HEK293 (cell line): ENCODE measurements around the gene PLSCR5.

Source experiments
- ZNF114 ChIP-seq: fragments of 450-650 bp; formaldehyde crosslinking; IDR thresholded peaks from 2 replicates; pipeline ENCODE4 v1.5.0; 2017; ENCODE audit warnings: missing biosample characterization, missing genetic modification characterization
- ZNF133 ChIP-seq: fragments of 450-650 bp; formaldehyde crosslinking; IDR thresholded peaks from 2 replicates; pipeline ENCODE4 v1.5.1; 2016; ENCODE audit warnings: missing biosample characterization, missing genetic modification characterization
- TF ChIP-seq, protein P1 (sequence below): fragments of 450-650 bp; formaldehyde crosslinking; IDR thresholded peaks from 2 replicates; pipeline ENCODE4 v1.5.1; 2016; ENCODE audit warnings: missing biosample characterization, missing genetic modification characterization

DNA sequence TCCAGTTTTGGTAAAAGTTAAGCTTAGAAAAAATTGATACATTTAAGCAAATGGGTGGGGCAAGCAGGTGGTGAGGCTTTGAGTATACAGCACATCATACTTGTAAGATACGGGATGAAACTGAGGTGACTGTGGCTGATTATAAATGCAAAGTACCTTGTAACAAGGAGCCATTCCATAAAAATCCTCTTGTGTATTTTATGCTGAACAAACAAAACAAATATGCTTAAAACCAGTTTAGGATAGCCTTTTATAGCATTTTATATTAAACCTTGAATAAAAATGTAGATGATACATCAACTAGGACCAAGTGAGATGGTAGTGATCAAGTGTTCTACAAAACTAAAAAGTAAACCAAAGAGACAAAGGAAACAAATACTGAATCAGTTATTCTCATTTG lies 64.2 kb downstream of the PLSCR5 start:
- TF ChIP-seq ZNF133 (tag by site-specific recombination): no peak
- TF ChIP-seq, protein P1, sequence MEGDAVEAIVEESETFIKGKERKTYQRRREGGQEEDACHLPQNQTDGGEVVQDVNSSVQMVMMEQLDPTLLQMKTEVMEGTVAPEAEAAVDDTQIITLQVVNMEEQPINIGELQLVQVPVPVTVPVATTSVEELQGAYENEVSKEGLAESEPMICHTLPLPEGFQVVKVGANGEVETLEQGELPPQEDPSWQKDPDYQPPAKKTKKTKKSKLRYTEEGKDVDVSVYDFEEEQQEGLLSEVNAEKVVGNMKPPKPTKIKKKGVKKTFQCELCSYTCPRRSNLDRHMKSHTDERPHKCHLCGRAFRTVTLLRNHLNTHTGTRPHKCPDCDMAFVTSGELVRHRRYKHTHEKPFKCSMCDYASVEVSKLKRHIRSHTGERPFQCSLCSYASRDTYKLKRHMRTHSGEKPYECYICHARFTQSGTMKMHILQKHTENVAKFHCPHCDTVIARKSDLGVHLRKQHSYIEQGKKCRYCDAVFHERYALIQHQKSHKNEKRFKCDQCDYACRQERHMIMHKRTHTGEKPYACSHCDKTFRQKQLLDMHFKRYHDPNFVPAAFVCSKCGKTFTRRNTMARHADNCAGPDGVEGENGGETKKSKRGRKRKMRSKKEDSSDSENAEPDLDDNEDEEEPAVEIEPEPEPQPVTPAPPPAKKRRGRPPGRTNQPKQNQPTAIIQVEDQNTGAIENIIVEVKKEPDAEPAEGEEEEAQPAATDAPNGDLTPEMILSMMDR (tag by site-specific recombination): no peak
- TF ChIP-seq ZNF114 (tag by site-specific recombination): no peak
